Thymus (tissue), 11 donors: Measurements from ENCODE around the gene TGFBR3. TPM values are rescaled to one million over a fixed set of nuclear protein-coding genes. Genes with fewer than 3 reads are reported as not detected.
A peak's percentile ranks its signal among the peaks of the same experiment; 100 is the strongest.

Experiments
- DNase-seq, 9 donors: peaks; one replicate each; pipeline ENCODE4 v3.0.0-alpha.2; 2013; ENCODE audit warnings: low spot score in 9 of 9, low read depth in 6 of 9, missing footprints in 1 of 9
- H3K27ac ChIP-seq, 2 donors: one replicate each; pipeline ENCODE4 v1.5.1; 2013; ENCODE audit warnings: control low read depth in 1 of 2, low read depth in 1 of 2, low read length in 1 of 2, mild to moderate bottlenecking in 1 of 2, moderate library complexity in 1 of 2
- H3K27me3 ChIP-seq, 2 donors: one replicate each; pipeline ENCODE4 v1.5.1; 2013; ENCODE audit warnings: low read length in 1 of 2; ENCODE audit not compliant: control insufficient read depth in 2 of 2, insufficient read depth in 1 of 2
- H3K36me3 ChIP-seq, 2 donors: one replicate each; pipeline ENCODE4 v1.5.1; 2013; ENCODE audit warnings: low read length in 1 of 2, mild to moderate bottlenecking in 1 of 2, moderate library complexity in 1 of 2; ENCODE audit not compliant: control insufficient read depth in 2 of 2, insufficient read depth in 2 of 2
- H3K4me1 ChIP-seq, 2 donors: one replicate each; pipeline ENCODE4 v1.5.1; 2013; ENCODE audit warnings: low read length in 2 of 2; ENCODE audit not compliant: control insufficient read depth in 2 of 2, insufficient read depth in 2 of 2
- H3K4me3 ChIP-seq, 2 donors: one replicate each; pipeline ENCODE4 v1.5.1; 2013; ENCODE audit warnings: low read length in 2 of 2, control low read depth in 1 of 2, mild to moderate bottlenecking in 1 of 2
- H3K9me3 ChIP-seq, 2 donors: one replicate each; pipeline ENCODE4 v1.5.1; 2013; ENCODE audit warnings: low read length in 1 of 2, mild to moderate bottlenecking in 1 of 2; ENCODE audit not compliant: control insufficient read depth in 2 of 2, insufficient read depth in 1 of 2
- WGBS: extraction: QIAGEN DNeasy Blood & Tissue Kit; methylation state at CpG from one replicate; pipeline ENCODE4 v1.1.7; 2013; 5-methylcytosine and 5-hydroxymethylcytosine counted together
- polyA plus RNA-seq: library from polyadenylated mRNA; stranded (reverse); fragments of 200-250 nt; gene quantifications from one replicate; pipeline ENCODE4 v1.2.3, GENCODE V29; 2013
- total RNA-seq: library from RNA; stranded (reverse); fragments of 120-200 nt; gene quantifications from one replicate; pipeline ENCODE4 v1.2.4, GENCODE V29; 2013
- donor health status: healthy.

The TGFBR3 gene
- total and polyA plus RNA-seq, 2 donors = 5.4 to 10.1 TPM

GRCh38 chr1:91754348-91754747 lies 131.6 kb downstream of the TGFBR3 start:
- no peak for DNase-seq
- H3K4me3 ChIP-seq = no peak overlapping the region
- no peaks in the 10 kb centered on the region for H3K36me3 ChIP-seq
- no peak overlapping the region for H3K27ac ChIP-seq
- peaks cover 0 to 2% of the 10 kb centered on the region in 2 donors for H3K4me1 ChIP-seq
- H3K27me3 ChIP-seq = no peaks in the 10 kb centered on the region
- WGBS = 86% methylated on average over 3 of the region's 3 CpGs
- no peaks in the 10 kb centered on the region for H3K9me3 ChIP-seq

GRCh38 chr1:91753878-91754277 lies 132.1 kb downstream of the TGFBR3 start:
- H3K36me3 ChIP-seq = no peaks in the 10 kb centered on the region
- H3K4me1 ChIP-seq = peaks cover 0 to 2% of the 10 kb centered on the region in 2 donors
- DNase-seq = no peak
- H3K4me3 ChIP-seq = no peak overlapping the region
- H3K27me3 ChIP-seq = no peaks in the 10 kb centered on the region
- WGBS = 93% methylated on average over 3 of the region's 3 CpGs
- H3K27ac ChIP-seq = no peak overlapping the region
- no peaks in the 10 kb centered on the region for H3K9me3 ChIP-seq

- DNase-seq = no peak
- no peaks in the 10 kb centered on the region for H3K9me3 ChIP-seq
- H3K36me3 ChIP-seq = no peaks in the 10 kb centered on the region
- no peak overlapping the region for H3K4me3 ChIP-seq
- H3K4me1 ChIP-seq = peaks cover 0 to 2% of the 10 kb centered on the region in 2 donors
- no peaks in the 10 kb centered on the region for H3K27me3 ChIP-seq
- H3K27ac ChIP-seq = no peak overlapping the region
- 92% methylated on average over 2 of the region's 2 CpGs for WGBS
These were observed 133.6 kb downstream of the TGFBR3 start for GRCh38 chr1:91752324-91752723.

GRCh38 chr1:91751275-91751674 lies 134.7 kb downstream of the TGFBR3 start:
- Histone ChIP-seq H3K4me3 (no peak overlapping the region), H3K9me3 (peaks cover 0 to 4% of the 10 kb centered on the region in 2 donors), H3K27ac (no peak overlapping the region), H3K4me1 (peaks cover 0 to 2% of the 10 kb centered on the region in 2 donors), H3K27me3 (no peaks in the 10 kb centered on the region), H3K36me3 (no peaks in the 10 kb centered on the region)
- WGBS = 74% methylated on average over 3 of the region's 3 CpGs
- no peak for DNase-seq

- Histone ChIP-seq H3K36me3 (no peaks in the 10 kb centered on the region), H3K27ac (no peak overlapping the region), H3K27me3 (no peaks in the 10 kb centered on the region), H3K4me3 (no peak overlapping the region), H3K4me1 (peaks cover 0 to 2% of the 10 kb centered on the region in 2 donors), H3K9me3 (peaks cover 0 to 4% of the 10 kb centered on the region in 2 donors)
- WGBS = 96% methylated on average over 4 of the region's 4 CpGs
- no peak for DNase-seq
These were observed 135.5 kb downstream of the TGFBR3 start for GRCh38 chr1:91750398-91750996.

- Histone ChIP-seq H3K4me3 (no peak overlapping the region), H3K27me3 (no peaks in the 10 kb centered on the region), H3K27ac (no peak overlapping the region), H3K9me3 (peaks cover 0 to 4% of the 10 kb centered on the region in 2 donors), H3K36me3 (no peaks in the 10 kb centered on the region), H3K4me1 (peaks cover 0 to 5% of the 10 kb centered on the region in 2 donors)
- 95% methylated on average over 6 of the region's 6 CpGs for WGBS
- DNase-seq = no peak
These were observed 136.1 kb downstream of the TGFBR3 start for GRCh38 chr1:91749788-91750231.

- no peaks in the 10 kb centered on the region for H3K27me3 ChIP-seq
- H3K9me3 ChIP-seq = peaks cover 0 to 6% of the 10 kb centered on the region in 2 donors
- peaks cover 0 to 7% of the 10 kb centered on the region in 2 donors for H3K4me1 ChIP-seq
- no peak for DNase-seq
- H3K4me3 ChIP-seq = no peak overlapping the region
- H3K27ac ChIP-seq = no peak overlapping the region
- WGBS = 89% methylated on average over 6 of the region's 6 CpGs
- no peaks in the 10 kb centered on the region for H3K36me3 ChIP-seq
These were observed 138.3 kb downstream of the TGFBR3 start for GRCh38 chr1:91747666-91748065.

GRCh38 chr1:91746728-91747338 lies 139.1 kb downstream of the TGFBR3 start:
- Histone ChIP-seq H3K4me3 (no peak overlapping the region), H3K4me1 (peaks cover 0 to 7% of the 10 kb centered on the region in 2 donors), H3K27ac (no peak overlapping the region), H3K9me3 (peaks cover 0 to 6% of the 10 kb centered on the region in 2 donors), H3K27me3 (no peaks in the 10 kb centered on the region), H3K36me3 (no peaks in the 10 kb centered on the region)
- no peak for DNase-seq
- WGBS = 95% methylated on average over 3 of the region's 3 CpGs

GRCh38 chr1:91745640-91746373 lies 140.1 kb downstream of the TGFBR3 start:
- 91% methylated on average over 5 of the region's 5 CpGs for WGBS
- no peak for DNase-seq
- Histone ChIP-seq H3K4me3 (no peak overlapping the region), H3K4me1 (peaks cover 0 to 6% of the 10 kb centered on the region in 2 donors), H3K27ac (peak overlapping the region in 1 of 2 donors; percentile 56), H3K27me3 (no peaks in the 10 kb centered on the region), H3K9me3 (peaks cover 0 to 6% of the 10 kb centered on the region in 2 donors), H3K36me3 (no peaks in the 10 kb centered on the region)
